AG04450 (cell line): ENCODE results near the gene SH3TC1. TPM values are rescaled to one million over a fixed set of nuclear protein-coding genes. Genes with fewer than 3 reads are reported as not detected.

ENCODE experiments used
- CTCF ChIA-PET: fragments of 300-600, 350-600 bp; formaldehyde crosslinking; extraction: SDS; loops from one replicate; lab custom pipeline; 2022; ENCODE audit warnings: antibody characterized with exemption, inconsistent platforms; lab: Charles Lee
- POLR2A ChIA-PET: fragments of 350-600 bp; formaldehyde crosslinking; extraction: SDS; loops from one replicate; lab custom pipeline; 2021; ENCODE audit warnings: antibody characterized with exemption, inconsistent platforms; lab: Yijun Ruan, JAX
- DNase-seq: peaks from one replicate; pipeline ENCODE4 v3.0.0-alpha.2; 2011; ENCODE audit warnings: low read depth, low spot score
- H3K27ac ChIP-seq: one replicate; pipeline ENCODE4 v1.5.1; 2012; ENCODE audit warnings: low read depth, low read length, control low read depth
- H3K27me3 ChIP-seq: one replicate; pipeline ENCODE4 v1.6.0; 2012; ENCODE audit warnings: low read length; ENCODE audit not compliant: control insufficient read depth, insufficient read depth
- H3K4me3 ChIP-seq: 2 replicates; pipeline ENCODE4 v1.5.1; 2011; ENCODE audit warnings: mild to moderate bottlenecking, low read depth, low read length, control low read depth
- H3K9me3 ChIP-seq: 2 replicates; pipeline ENCODE4 v1.5.1; 2012; ENCODE audit warnings: low read length; ENCODE audit not compliant: control insufficient read depth, insufficient read depth
- CTCF ChIP-seq: IDR thresholded peaks from 2 replicates; pipeline ENCODE4 v1.5.1; 2011; ENCODE audit warnings: low read depth, low read length, control low read depth, inconsistent platforms
- polyA plus RNA-seq: library from polyadenylated mRNA; depleted of rRNA; stranded (reverse); fragments of >200 nt; gene quantifications from 2 replicates; pipeline ENCODE4 v1.2.3, GENCODE V29; 2011

The SH3TC1 gene
- polyA plus RNA-seq, 1 experiment = 0.98 TPM

- CTCF ChIA-PET = no interaction called here
Observed at GRCh38 chr4:8263397-8263796, 64.3 kb downstream of the SH3TC1 start.

GRCh38 chr4:8264106-8264505 is 65.0 kb downstream of the SH3TC1 start:
- Histone ChIP-seq H3K9me3 (no peaks in the 10 kb centered on the region; the same call in 1 of the 2 replicates), H3K4me3 (no peak overlapping the region), H3K27me3 (no peaks in the 10 kb centered on the region), H3K27ac (no peak overlapping the region)
- TF ChIP-seq CTCF = no peak
- CTCF ChIA-PET = no interaction called here
- POLR2A ChIA-PET = no interaction called here
- DNase-seq = no peak

More at GRCh38 chr4:8263397-8263796, 64.3 kb downstream of the SH3TC1 start:
- no peak for TF ChIP-seq CTCF
- H3K27ac ChIP-seq = no peak overlapping the region
- POLR2A ChIA-PET = no interaction called here
- H3K9me3 ChIP-seq = no peaks in the 10 kb centered on the region; the same call in 1 of the 2 replicates
- no peak for DNase-seq
- H3K4me3 ChIP-seq = no peak overlapping the region
- H3K27me3 ChIP-seq = no peaks in the 10 kb centered on the region

GRCh38 chr4:8265171-8265929 is 66.3 kb downstream of the SH3TC1 start:
- POLR2A ChIA-PET = no interaction called here
- no peaks in the 10 kb centered on the region; the same call in 1 of the 2 replicates for H3K9me3 ChIP-seq
- TF ChIP-seq CTCF = no peak
- H3K27me3 ChIP-seq = no peaks in the 10 kb centered on the region
- H3K4me3 ChIP-seq = no peak overlapping the region
- CTCF ChIA-PET = interaction anchor here (0.5 to 3.2 kb wide), 4 partner anchors 7 to 145 kb away, joined by 3 to 26 read pairs (median 6); no protein-coding TSS in a partner anchor
- no peak overlapping the region for H3K27ac ChIP-seq
- DNase-seq = no peak

- no peak for TF ChIP-seq CTCF
- no peak for DNase-seq
- H3K4me3 ChIP-seq = no peak overlapping the region
- ChIA-PET CTCF (interaction anchor here (0.5 to 3.2 kb wide), 9 partner anchors 8 to 163 kb away, joined by 3 to 26 read pairs (median 5); no protein-coding TSS in a partner anchor), POLR2A (no interaction called here)
- no peaks in the 10 kb centered on the region; the same call in 1 of the 2 replicates for H3K9me3 ChIP-seq
- H3K27me3 ChIP-seq = peaks cover 2% of the 10 kb centered on the region
- H3K27ac ChIP-seq = no peak overlapping the region
Observed at GRCh38 chr4:8266088-8266487, 67.0 kb downstream of the SH3TC1 start.

DNA sequence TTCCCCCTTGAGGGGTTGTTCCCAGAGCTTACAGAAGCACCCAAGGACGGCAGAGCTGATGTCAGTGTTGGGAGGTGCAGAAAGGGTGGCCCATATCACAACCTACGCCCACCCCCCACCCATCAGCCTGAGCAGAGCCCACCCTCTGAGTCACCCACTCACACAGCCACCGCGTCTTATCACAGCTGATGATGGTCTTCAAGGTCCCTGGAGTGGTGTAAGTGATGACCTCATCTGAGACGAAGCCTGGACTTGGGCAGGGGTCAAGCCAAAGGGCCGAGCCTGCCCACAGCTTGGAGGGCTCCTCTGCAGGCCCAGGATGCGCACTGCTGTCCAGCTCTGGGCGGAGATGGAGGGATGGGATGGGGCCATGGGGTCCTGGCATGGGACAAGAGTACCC is 67.4 kb downstream of the SH3TC1 start:
- peaks cover 2% of the 10 kb centered on the region for H3K27me3 ChIP-seq

More for the DNA sequence above, 67.4 kb downstream of the SH3TC1 start:
- ChIA-PET CTCF (interaction anchor here (0.5 to 3.2 kb wide), 10 partner anchors 9 to 162 kb away, joined by 3 to 26 read pairs (median 5); no protein-coding TSS in a partner anchor), POLR2A (no interaction called here)
- no peaks in the 10 kb centered on the region; the same call in 1 of the 2 replicates for H3K9me3 ChIP-seq
- H3K4me3 ChIP-seq = no peak overlapping the region
- no peak overlapping the region for H3K27ac ChIP-seq
- no peak for TF ChIP-seq CTCF
- no peak for DNase-seq
